ENCODE data around the gene THUMPD1.

DNA sequence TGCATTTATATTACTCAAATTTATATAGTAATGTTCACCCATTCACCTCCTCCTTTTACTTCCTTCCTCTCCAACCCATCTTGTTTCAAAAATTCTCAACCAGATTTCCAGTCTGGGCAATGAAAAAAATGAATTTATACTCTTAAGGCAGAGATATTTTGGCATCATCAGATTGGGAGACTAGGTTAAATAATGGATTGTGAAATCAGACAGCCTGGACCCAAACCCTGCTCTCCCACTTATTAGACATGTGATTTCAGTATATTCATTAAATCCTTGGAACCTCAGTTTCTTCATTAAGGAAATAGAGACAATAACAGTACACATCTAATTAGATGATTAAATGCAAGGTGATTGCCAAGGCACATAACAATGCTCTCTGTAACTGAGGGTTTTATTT lies 52.0 kb downstream of the THUMPD1 start:
- no peak for TF ChIP-seq POLR2A (IDR thresholded peaks at IDR 0.05; ENCODE audit: control extremely low read depth in 1 of 2, low read depth in 2 of 2, low read length in 2 of 2)
- no peak for TF ChIP-seq POU5F1 (IDR thresholded peaks at IDR 0.05; ENCODE audit: low read depth, low read length)
- TF ChIP-seq TAF1 (IDR thresholded peaks at IDR 0.05; ENCODE audit: low read depth, low read length), result no peak
- TF ChIP-seq SIN3A (conservative IDR thresholded peaks at IDR 0.05 in 1 of 2, IDR thresholded peaks at IDR 0.05 in 1 of 2; ENCODE audit: low read depth in 1 of 2, low read length in 2 of 2), result no peak
- TF ChIP-seq EZH2 (IDR thresholded peaks at IDR 0.05; ENCODE audit: low read depth, low read length, severe bottlenecking), result no peak
- TF ChIP-seq, protein P1, sequence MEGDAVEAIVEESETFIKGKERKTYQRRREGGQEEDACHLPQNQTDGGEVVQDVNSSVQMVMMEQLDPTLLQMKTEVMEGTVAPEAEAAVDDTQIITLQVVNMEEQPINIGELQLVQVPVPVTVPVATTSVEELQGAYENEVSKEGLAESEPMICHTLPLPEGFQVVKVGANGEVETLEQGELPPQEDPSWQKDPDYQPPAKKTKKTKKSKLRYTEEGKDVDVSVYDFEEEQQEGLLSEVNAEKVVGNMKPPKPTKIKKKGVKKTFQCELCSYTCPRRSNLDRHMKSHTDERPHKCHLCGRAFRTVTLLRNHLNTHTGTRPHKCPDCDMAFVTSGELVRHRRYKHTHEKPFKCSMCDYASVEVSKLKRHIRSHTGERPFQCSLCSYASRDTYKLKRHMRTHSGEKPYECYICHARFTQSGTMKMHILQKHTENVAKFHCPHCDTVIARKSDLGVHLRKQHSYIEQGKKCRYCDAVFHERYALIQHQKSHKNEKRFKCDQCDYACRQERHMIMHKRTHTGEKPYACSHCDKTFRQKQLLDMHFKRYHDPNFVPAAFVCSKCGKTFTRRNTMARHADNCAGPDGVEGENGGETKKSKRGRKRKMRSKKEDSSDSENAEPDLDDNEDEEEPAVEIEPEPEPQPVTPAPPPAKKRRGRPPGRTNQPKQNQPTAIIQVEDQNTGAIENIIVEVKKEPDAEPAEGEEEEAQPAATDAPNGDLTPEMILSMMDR (IDR thresholded peaks at IDR 0.05; ENCODE audit: control extremely low read depth in 1 of 3, insufficient read depth in 1 of 3, low read depth in 1 of 3, low read length in 3 of 3), result no peak
- TF ChIP-seq GABPA (IDR thresholded peaks at IDR 0.05; ENCODE audit: borderline replicate concordance, insufficient read depth, low read length), result no peak
- TF ChIP-seq TEAD4 (IDR thresholded peaks at IDR 0.05; ENCODE audit: low read depth, low read length), result no peak
